Brain microvascular endothelial cell (primary cell): ENCODE data around the gene CES4A.
"Not testable (repeated sequence)": the region's sequence is repeated elsewhere in the genome, so short reads cannot be mapped to it uniquely, and the experiment has no call there.

ENCODE experiments used
- DNase-seq: peaks from one replicate; pipeline ENCODE4 v3.0.0-alpha.2; 2020
- H3K27ac ChIP-seq: fragments of 250-450 bp; sonication (Bioruptor Pico); 2 replicates; pipeline ENCODE4 v1.5.1; 2020; ENCODE audit warnings: mild to moderate bottlenecking, moderate library complexity
- H3K27me3 ChIP-seq: fragments of 250-450 bp; sonication (Bioruptor Pico); replicated peaks from 2 replicates; pipeline ENCODE4 v1.5.1; 2020; ENCODE audit warnings: mild to moderate bottlenecking
- H3K36me3 ChIP-seq: fragments of 250-450 bp; sonication (Bioruptor Pico); replicated peaks from 2 replicates; pipeline ENCODE4 v1.5.1; 2020; ENCODE audit warnings: mild to moderate bottlenecking
- H3K4me3 ChIP-seq: 2 replicates; pipeline ENCODE4 v1.5.1; 2011; ENCODE audit warnings: low read depth, mild to moderate bottlenecking, control low read depth, low read length, moderate library complexity
- in situ Hi-C: cut with HindIII; loops from 2 replicates; pipeline ENCODE4 v1.10.0; 2017; ENCODE audit warnings: low sequenced_read_pairs, low pct_ligation_motif_present
- TF ChIP-seq, protein P1 (sequence below): IDR thresholded peaks from 2 replicates; pipeline ENCODE4 v1.5.1; 2011; ENCODE audit warnings: low read depth, mild to moderate bottlenecking, moderate library complexity, low read length, control low read depth, inconsistent platforms; ENCODE audit errors: missing control alignments

The CES4A gene

DNA sequence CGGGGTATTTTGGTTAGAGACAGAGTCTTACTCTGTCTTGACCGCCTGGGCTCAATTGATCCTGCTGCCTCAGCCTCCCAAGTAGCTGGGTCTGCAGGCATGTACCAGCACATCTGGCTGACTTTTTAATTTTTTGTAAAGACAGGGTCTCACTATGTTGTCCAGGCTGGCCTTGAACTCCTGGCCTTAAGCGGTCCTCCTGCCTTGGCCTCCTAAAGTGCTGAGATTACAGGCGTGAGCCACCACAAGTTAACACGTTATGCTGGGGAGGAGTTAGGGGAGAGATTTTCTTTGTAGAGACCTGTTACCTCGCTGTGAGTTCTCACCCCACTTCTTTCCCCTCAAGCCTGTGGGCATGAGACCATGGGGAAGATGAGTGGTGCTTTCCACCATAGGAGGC lies 1.8 kb upstream of the CES4A start:
- no peak for DNase-seq
- H3K27ac ChIP-seq = no peak overlapping the region
- no peak overlapping the region for H3K4me3 ChIP-seq
- H3K36me3 ChIP-seq = no peaks in the 10 kb centered on the region
- TF ChIP-seq, protein P1, sequence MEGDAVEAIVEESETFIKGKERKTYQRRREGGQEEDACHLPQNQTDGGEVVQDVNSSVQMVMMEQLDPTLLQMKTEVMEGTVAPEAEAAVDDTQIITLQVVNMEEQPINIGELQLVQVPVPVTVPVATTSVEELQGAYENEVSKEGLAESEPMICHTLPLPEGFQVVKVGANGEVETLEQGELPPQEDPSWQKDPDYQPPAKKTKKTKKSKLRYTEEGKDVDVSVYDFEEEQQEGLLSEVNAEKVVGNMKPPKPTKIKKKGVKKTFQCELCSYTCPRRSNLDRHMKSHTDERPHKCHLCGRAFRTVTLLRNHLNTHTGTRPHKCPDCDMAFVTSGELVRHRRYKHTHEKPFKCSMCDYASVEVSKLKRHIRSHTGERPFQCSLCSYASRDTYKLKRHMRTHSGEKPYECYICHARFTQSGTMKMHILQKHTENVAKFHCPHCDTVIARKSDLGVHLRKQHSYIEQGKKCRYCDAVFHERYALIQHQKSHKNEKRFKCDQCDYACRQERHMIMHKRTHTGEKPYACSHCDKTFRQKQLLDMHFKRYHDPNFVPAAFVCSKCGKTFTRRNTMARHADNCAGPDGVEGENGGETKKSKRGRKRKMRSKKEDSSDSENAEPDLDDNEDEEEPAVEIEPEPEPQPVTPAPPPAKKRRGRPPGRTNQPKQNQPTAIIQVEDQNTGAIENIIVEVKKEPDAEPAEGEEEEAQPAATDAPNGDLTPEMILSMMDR = no peak
- H3K27me3 ChIP-seq = no peaks in the 10 kb centered on the region
- in situ Hi-C loops = no loop called here

- no peaks in the 10 kb centered on the region for H3K36me3 ChIP-seq
- no peak for DNase-seq
- TF ChIP-seq, protein P1 = no peak
- in situ Hi-C loops = no loop called here
- no peak overlapping the region for H3K4me3 ChIP-seq
- no peaks in the 10 kb centered on the region for H3K27me3 ChIP-seq
- no peak overlapping the region for H3K27ac ChIP-seq
Observed at GRCh38 chr16:66991545-66992077, 3.2 kb downstream of the CES4A start.

- H3K27ac ChIP-seq, H3K36me3 ChIP-seq, DNase-seq, H3K4me3 ChIP-seq, H3K27me3 ChIP-seq, in situ Hi-C loops: not testable (repeated sequence)
Observed at GRCh38 chr16:66993558-66993957, 5.2 kb downstream of the CES4A start.

GRCh38 chr16:66996324-66996982 lies 8.1 kb downstream of the CES4A start:
- peak; percentile 25 for DNase-seq
- TF ChIP-seq, protein P1 = no peak

GRCh38 chr16:66996983-66997358 lies 8.6 kb downstream of the CES4A start:
- DNase-seq = no peak
- no peak overlapping the region for H3K27ac ChIP-seq
- TF ChIP-seq, protein P1 = no peak
- no peaks in the 10 kb centered on the region for H3K36me3 ChIP-seq
- no peak overlapping the region for H3K4me3 ChIP-seq
- H3K27me3 ChIP-seq = no peaks in the 10 kb centered on the region
- in situ Hi-C loops = no loop called here

More at GRCh38 chr16:66996324-66996982, 8.1 kb downstream of the CES4A start:
- in situ Hi-C loops = no loop called here
- H3K27me3 ChIP-seq = no peaks in the 10 kb centered on the region
- H3K4me3 ChIP-seq = no peak overlapping the region
- no peaks in the 10 kb centered on the region for H3K36me3 ChIP-seq
- no peak overlapping the region for H3K27ac ChIP-seq

DNA sequence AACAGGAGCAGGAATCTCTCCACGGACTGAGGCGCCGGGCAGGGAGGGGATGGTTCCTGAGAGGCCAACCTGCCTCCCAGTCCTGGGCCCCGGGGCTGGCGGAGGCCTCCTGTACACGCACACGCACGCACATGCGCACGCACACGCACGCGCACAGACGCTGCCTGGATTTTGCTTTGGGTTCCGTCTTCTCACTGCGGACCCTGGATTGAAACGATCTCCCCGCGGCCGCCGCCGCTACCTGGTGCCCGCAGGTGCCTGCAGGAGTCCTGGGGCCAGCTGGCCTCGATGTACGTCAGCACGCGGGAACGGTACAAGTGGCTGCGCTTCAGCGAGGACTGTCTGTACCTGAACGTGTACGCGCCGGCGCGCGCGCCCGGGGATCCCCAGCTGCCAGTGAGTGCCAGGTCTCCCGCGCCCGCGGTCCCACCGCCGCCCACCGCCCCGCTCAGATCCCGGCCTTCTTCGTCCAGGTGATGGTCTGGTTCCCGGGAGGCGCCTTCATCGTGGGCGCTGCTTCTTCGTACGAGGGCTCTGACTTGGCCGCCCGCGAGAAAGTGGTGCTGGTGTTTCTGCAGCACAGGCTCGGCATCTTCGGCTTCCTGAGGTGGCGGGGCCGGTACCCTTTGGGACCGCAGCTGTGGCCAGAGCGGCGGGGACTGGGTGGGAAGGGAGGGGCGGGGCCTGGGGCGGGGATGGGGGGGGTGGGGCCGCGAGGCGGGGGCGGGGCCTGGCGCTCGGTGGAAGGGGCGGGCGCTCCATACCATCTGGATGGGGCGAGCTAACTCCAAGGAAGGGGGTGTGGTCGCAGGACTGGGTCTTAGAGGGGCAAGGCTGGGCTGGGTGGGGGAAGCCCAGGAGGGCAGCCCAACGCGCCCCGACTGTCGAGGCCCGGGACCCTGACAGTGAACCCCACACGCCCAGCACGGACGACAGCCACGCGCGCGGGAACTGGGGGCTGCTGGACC lies 12.3 kb downstream of the CES4A start:
- Histone ChIP-seq H3K36me3 (no peaks in the 10 kb centered on the region), H3K27ac (no peak overlapping the region), H3K4me3 (peak overlapping the region; percentile 54), H3K27me3 (no peaks in the 10 kb centered on the region)
- TF ChIP-seq, protein P1 = no peak
- no peak for DNase-seq
- in situ Hi-C loops = no loop called here
